ENCODE results near the gene SNX10.

Gene SNX10

GRCh38 chr7:26385240-26385639, 93.6 kb downstream of the SNX10 start:
- no peak overlapping the region for H3K27ac Mint-ChIP-seq
- no peaks in the 10 kb centered on the region for H3K27me3 Mint-ChIP-seq (ENCODE audit: low read depth)
- no peaks in the 10 kb centered on the region for H3K9me3 Mint-ChIP-seq
- H3K4me3 Mint-ChIP-seq = no peak overlapping the region
- H3K4me1 Mint-ChIP-seq = no peaks in the 10 kb centered on the region
- no peak for TF ChIP-seq CTCF (IDR thresholded peaks at IDR 0.05; ENCODE audit: unreplicated experiment in 3 of 3)
- H3K36me3 Mint-ChIP-seq (ENCODE audit: low read depth) = no peaks in the 10 kb centered on the region

- no peaks in the 10 kb centered on the region for H3K9me3 Mint-ChIP-seq
- TF ChIP-seq CTCF (IDR thresholded peaks at IDR 0.05; ENCODE audit: unreplicated experiment in 3 of 3) = no peak
- no peak overlapping the region for H3K4me3 Mint-ChIP-seq
- H3K36me3 Mint-ChIP-seq (ENCODE audit: low read depth) = no peaks in the 10 kb centered on the region
- H3K27me3 Mint-ChIP-seq (ENCODE audit: low read depth) = no peaks in the 10 kb centered on the region
- peak overlapping the region in 1 of 3 experiments; percentile 20 for H3K27ac Mint-ChIP-seq
- H3K4me1 Mint-ChIP-seq = no peaks in the 10 kb centered on the region
Observed at GRCh38 chr7:26387731-26388130, 96.1 kb downstream of the SNX10 start.

- H3K9me3 Mint-ChIP-seq = no peaks in the 10 kb centered on the region
- peak overlapping the region in 1 of 3 experiments; percentile 20 for H3K27ac Mint-ChIP-seq
- H3K4me3 Mint-ChIP-seq = no peak overlapping the region
- no peak for TF ChIP-seq CTCF (IDR thresholded peaks at IDR 0.05; ENCODE audit: unreplicated experiment in 3 of 3)
- no peaks in the 10 kb centered on the region for H3K27me3 Mint-ChIP-seq (ENCODE audit: low read depth)
- no peaks in the 10 kb centered on the region for H3K4me1 Mint-ChIP-seq
- no peaks in the 10 kb centered on the region for H3K36me3 Mint-ChIP-seq (ENCODE audit: low read depth)
Observed at GRCh38 chr7:26388256-26388655, 96.6 kb downstream of the SNX10 start.

- H3K36me3 Mint-ChIP-seq (ENCODE audit: low read depth) = no peaks in the 10 kb centered on the region
- no peak for TF ChIP-seq CTCF (IDR thresholded peaks at IDR 0.05; ENCODE audit: unreplicated experiment in 3 of 3)
- no peaks in the 10 kb centered on the region for H3K27me3 Mint-ChIP-seq (ENCODE audit: low read depth)
- H3K27ac Mint-ChIP-seq = no peak overlapping the region
- no peaks in the 10 kb centered on the region for H3K4me1 Mint-ChIP-seq
- no peaks in the 10 kb centered on the region for H3K9me3 Mint-ChIP-seq
- no peak overlapping the region for H3K4me3 Mint-ChIP-seq
Observed at GRCh38 chr7:26390016-26390415, 98.4 kb downstream of the SNX10 start.

- Mint-ChIP-seq H3K27me3 (ENCODE audit: low read depth) (no peaks in the 10 kb centered on the region), H3K27ac (peak overlapping the region; percentile 51 to 77 (median 72)), H3K4me3 (no peak overlapping the region), H3K36me3 (ENCODE audit: low read depth) (no peaks in the 10 kb centered on the region), H3K9me3 (no peaks in the 10 kb centered on the region), H3K4me1 (peaks cover 19% of the 10 kb centered on the region)
- TF ChIP-seq CTCF (IDR thresholded peaks at IDR 0.05; ENCODE audit: unreplicated experiment in 3 of 3) = no peak
Observed at GRCh38 chr7:26393818-26394217, 102.2 kb downstream of the SNX10 start.

GRCh38 chr7:26397332-26397731, 105.7 kb downstream of the SNX10 start:
- H3K36me3 Mint-ChIP-seq (ENCODE audit: low read depth) = no peaks in the 10 kb centered on the region
- peak overlapping the region; percentile 97 to 99 (median 97) for H3K27ac Mint-ChIP-seq
- no peak for TF ChIP-seq CTCF (IDR thresholded peaks at IDR 0.05; ENCODE audit: unreplicated experiment in 3 of 3)
- H3K9me3 Mint-ChIP-seq = no peaks in the 10 kb centered on the region
- H3K27me3 Mint-ChIP-seq (ENCODE audit: low read depth) = no peaks in the 10 kb centered on the region
- peaks cover 29% of the 10 kb centered on the region for H3K4me1 Mint-ChIP-seq
- peak overlapping the region; percentile 86 to 96 (median 91) for H3K4me3 Mint-ChIP-seq

Data from nephron (organoid).